GM21529 (cell line): Measurements from ENCODE around the gene LRRC43.

ENCODE experiments used
- ATAC-seq: cut with Tn5 transposase; IDR thresholded peaks from one replicate; pipeline ENCODE4 v1.9.1; 2021; ENCODE audit not compliant: unreplicated experiment

The LRRC43 gene

DNA sequence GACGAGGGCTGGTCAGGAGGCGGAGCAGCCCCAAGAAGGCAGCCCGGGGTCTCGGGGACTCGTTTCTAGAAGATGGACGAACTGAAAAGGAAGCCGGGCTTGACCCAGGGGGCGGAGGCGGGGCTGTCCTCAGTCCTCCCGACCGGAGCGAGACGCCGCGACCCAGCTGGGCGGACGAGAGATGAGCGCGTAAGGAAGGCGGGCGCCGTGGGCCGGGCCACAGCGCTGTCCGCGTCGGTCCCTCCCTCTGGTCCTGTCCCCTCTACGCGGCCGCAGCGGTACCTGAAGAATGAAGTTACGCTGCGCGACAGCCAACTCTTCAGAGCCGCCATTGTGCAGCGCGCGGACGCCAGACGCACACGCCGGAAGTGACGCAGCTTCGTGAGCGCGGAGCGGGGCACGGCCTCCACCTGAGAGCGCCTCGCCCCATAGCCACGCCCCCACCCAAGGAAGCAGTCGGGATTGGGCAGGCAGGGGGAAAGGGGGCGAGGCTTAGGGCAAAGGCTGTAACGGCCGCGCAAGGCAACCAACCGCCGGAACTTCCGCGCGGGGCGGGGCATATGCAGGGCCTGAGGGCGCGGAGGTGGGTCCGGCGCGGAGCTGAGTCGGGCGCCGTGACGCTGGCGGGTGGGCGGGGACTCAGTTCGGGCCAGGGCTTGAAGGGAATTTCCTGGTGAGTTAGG, 42.9 kb downstream of the LRRC43 start, which contains the start of gene DIABLO:
Gene DIABLO, minus strand, starts transcription at position 370 of the 683 bp plus-strand sequence. Its CDS starts 38 bp downstream, at position 332.
- ATAC-seq = peak; percentile 93

DNA sequence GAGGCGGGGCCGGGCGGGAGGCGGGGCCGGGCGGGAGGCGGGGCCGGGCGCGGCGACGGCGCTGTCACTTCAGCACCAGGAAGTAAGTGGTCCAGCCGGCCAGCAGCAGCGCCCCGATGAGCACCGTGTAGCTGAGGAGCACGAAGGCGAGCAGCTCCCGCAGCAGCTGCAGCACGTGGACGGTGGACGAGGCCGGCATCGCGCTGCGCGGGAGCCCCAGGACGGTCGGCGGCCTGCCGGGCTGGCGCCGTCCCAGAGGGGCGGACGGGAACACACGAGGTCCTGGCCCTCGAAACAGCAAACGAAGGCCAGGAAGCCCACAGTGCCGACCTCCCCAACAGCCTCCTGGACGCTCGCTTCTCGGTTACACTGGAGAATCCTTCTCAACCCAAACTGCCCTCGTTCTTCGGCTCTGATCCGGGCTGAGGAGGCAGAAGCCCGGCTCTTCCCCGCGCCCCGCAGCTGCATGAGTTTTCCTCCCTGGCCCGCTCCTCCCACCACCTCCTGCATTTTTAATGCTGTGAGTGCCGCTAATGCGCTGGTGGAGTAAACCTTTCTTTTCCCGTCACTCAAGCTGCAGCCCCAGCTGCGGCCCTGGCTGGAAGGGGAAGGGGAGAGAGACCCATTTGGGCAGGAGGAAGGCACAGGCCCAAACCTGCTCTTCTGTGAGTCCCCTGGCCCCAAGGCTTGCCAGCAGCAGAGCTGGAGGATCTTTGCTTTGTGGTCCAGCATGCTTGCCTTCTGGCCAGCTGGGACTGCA, 43.6 kb downstream of the LRRC43 start:
- ATAC-seq = peak; percentile 42

DNA sequence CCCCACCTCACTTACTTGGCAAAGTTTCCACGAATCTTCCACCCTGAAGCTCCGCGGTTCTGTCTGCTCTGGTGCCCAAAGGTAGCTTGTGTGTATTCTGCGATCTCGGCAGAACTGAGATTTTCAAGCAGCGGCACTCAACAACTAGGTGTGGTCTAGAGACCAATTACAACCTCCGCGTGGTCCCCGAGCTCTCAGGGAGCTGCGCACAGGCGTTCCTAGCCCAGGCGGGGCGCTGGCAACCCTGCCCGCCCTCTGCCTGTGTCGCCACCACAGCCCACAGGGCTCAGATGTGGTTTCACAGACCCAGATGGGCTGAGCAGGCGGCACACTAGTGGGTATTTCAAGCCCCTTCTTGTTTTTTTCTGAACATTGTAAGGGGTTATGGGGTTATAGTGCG, 44.4 kb downstream of the LRRC43 start:
- ATAC-seq = no peak

DNA sequence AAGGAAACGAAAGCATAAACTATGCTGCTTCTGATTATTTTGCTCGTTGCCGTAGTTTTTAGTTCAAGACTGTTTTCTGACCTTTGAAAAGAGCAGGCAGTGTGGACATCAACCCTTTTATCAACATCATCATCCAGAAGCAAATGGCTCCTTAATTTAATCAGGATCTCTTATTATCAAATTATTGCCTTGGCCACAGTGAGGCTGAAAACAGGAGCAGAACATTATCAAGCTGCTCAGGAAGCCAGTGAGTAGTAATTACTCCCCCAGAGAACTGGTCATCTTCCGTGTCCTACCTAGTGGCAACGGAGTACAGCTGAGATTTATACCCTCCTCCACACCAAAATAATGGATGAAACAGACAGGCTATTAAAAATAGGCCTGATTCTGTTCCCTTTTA, 45.2 kb downstream of the LRRC43 start:
- ATAC-seq = no peak

DNA sequence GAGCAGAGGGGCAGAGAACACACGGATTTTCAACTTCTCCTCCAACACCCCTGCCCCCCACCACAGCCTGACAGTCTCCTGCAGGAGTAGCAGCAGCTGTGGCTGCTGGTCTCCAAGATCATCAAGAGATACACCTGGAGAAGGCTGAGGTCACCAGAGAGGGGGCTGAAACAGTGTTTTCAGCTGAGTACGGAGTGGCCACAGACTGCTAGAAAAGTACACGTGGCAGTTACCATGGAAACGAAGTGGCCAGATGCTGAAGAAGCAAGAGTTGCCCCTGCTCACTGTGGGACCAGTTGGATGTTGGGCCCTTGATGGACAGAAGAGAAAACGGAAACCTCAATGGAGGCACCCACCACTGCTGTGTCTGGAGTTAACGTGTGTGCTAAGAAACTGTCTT, 47.9 kb downstream of the LRRC43 start:
- ATAC-seq = no peak

DNA sequence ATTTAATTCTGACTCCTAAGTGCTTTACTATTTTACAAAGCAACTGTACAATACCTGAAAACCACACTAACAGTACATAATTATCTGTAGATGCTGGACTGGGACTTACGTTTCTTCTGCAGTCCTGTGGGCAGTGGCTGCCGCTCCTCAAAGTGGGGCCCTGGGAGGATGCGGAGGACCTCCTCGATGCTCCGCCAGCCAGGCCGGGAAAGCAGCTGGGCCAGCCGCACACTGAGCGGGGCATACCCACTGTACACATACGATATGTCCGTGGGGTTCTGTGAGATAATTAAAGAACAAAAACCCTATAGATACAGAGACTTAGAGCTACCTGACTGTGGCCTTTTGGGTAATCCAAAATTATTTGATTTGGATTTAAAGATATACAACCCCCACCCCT, 49.8 kb downstream of the LRRC43 start:
- ATAC-seq = no peak

DNA sequence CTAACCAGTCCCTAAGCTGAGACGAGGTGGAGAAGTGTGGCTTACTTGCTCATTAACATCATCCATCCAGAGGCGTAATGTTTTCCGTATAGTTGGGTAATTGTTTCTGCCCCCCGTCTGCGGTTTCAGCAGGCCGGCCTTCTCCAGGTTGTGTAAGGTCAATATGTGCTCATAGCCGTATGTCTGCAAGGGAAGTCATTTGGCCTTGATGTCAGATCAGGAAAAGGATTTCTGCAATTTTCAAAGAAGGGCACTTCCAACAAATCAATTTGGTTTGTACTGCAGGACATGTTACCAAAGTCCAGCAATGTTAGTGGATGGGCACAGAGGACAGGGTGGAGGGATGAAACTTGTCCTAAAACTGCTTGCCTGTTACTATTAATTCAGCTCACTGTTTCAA, 52.8 kb downstream of the LRRC43 start:
- ATAC-seq = no peak

DNA sequence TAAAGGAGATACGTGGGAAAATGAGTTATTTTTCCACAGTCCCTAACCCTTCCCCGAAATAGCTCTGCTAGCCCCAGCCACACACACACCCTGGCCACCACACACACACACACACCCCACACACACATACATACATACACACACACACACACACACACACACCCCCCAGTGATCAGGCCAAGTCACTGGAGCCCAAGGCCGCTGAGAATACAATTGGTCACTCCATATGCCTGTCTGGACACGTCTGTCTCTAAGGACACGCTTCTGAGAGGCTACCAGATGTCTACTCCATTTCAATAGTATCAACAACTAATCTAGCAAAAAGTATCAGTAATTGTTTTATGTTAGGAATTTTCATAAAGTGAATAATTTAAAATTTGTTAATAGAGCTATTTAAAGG, 55.9 kb downstream of the LRRC43 start:
- no peak for ATAC-seq

DNA sequence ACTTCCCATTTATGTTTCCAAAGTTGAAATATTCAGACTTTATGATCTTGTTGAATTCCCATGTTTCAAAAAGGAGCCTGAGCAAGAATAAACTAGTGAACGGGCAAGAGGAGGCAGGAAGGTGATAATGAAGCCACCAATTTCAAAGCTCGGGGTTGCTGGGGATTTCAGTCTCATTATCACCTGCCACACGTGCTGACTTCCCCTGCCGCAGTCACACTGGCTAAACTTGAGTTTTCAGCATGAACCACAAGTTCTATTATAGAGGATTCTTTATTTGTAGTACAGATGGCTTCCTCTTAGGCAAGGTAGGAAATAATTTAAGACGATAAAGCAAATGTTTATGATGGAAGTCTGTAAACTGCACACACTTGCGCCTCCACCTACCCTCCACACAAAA, 61.0 kb downstream of the LRRC43 start:
- ATAC-seq = no peak

DNA sequence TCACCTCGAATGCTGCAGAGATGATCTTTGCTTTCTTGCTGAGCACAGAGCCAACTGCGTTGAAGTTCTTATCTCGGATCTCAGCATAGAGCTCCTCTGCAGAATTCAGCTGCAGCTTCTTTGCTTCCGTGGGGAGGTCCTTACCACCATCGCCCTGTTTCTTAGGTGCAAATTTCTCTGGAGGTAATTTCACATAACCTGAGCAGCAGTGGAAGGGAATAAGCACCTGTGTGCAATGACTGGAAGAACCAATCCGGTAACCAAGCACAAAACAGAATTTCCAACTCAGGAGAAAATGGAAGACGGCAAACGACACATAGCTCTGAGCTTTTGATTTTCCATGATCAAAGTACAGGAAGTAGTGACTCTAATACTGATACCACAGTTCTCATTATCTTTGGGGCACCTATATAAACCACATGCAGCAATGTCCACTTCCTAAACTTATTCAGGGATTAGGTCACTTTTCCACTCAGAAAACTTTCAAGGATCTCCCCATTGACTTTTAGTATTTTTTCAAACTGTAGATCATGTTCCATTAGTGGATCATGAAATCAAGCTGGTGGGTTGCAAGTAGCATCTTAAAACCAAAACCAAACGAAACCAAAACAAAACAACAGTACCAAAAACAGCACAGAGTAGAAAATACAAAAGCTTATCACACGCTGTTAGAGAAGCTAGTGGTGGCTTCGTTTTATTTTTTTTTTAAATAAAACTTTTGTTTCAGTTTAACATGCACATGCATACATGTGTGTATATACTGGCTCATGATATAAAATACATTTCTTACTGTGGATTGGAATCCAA, 61.8 kb downstream of the LRRC43 start:
- ATAC-seq = no peak

DNA sequence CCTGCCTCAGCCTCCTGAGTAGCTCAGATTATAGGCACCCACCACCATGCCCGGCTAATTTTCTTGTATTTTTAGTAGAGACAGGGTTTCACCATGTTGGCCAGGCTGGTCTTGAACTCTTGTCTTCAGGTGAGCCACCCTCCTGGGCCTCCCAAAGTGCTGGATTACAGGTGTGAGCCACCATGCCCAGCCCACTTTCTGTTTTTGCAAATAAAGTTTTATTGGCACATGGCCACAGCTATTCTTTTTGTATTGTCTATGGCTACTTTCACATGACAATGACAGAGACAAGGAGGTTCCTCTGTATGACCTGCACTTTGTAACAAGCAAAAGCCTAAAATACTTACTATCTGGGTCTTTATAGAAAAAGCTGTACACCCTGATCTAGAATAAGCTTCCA, 62.6 kb downstream of the LRRC43 start:
- ATAC-seq = no peak

DNA sequence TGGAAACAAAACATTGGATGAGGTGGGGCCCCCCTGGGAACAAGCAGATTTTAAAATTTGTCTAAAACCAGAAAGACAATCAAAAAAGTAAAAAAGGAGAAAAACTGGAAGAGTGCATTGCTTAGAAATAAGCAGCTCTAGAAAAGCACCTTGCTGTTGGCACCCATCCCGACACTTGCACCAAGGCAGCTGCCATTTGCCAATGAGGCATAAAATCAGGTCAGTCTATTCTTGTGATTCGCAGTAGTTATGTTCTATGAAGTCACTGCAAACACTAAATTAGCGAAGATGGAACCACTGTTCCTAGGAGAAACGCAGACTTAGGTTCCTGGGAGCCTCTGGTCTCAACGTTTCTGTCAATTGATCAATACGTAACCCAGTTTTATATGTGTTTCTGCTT, 67.1 kb downstream of the LRRC43 start:
- ATAC-seq = no peak

DNA sequence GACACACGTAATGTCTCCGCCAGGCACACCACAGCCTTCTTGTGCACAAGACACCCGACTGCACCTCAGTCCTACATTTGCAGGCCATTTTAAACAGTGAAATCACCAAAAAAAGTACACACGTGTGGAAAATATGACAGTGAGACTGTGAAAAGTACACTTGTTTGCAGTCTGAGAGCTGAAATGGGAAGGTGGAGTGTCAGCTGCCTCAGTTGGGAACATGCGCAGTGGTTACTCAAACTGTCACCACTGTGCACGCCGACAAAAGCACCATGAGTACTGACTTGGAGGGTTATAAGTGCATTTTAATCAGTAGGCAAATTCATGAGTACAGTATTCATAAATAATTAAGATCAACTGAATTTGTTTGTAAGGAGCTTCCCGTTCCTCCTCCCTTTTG, 67.6 kb downstream of the LRRC43 start:
- ATAC-seq = no peak
